ENCODE measurements around the gene TMOD1.

DNA sequence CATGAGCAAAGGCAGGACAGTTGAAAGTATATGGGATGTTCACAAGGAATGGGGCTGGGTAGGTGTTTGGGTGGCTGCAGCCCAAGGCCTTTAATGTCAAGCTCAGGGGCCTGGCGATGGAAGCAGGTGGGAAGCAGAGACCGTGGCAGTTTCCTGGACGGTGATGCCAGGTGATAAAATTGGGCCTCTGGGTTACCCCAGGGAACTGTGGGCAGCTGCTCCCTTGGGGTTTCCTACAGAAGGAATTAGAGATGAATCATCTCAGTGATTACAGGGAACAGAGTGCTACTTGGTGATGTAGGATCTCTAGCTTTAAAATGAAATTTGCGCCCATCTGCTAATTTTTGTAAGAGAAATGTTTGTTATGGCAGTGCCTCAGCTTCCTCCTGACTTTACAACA is 92.5 kb downstream of the TMOD1 start:
- TF ChIP-seq TARDBP (CRISPR knock-in tag; IDR thresholded peaks at IDR 0.05) (no peak), NCOA1 (CRISPR knock-in tag; IDR thresholded peaks at IDR 0.05) (no peak), YY1 (IDR thresholded peaks at IDR 0.05; ENCODE audit: insufficient read depth, insufficient replicate concordance, low read depth, low read length) (no peak), ADNP (CRISPR knock-in tag; IDR thresholded peaks at IDR 0.05) (no peak), ZNF891 (CRISPR knock-in tag; IDR thresholded peaks at IDR 0.05) (no peak), MTA1 (CRISPR knock-in tag; IDR thresholded peaks at IDR 0.05; ENCODE audit: borderline replicate concordance) (no peak), SKI (IDR thresholded peaks at IDR 0.05; ENCODE audit: partially characterized antibody) (no peak), ZNF766 (CRISPR knock-in tag; IDR thresholded peaks at IDR 0.05; ENCODE audit: borderline replicate concordance) (no peak), ELF4 (CRISPR knock-in tag; IDR thresholded peaks at IDR 0.05; ENCODE audit: borderline replicate concordance) (no peak), ZNF317 (CRISPR knock-in tag; IDR thresholded peaks at IDR 0.05) (no peak)
- TF ChIP-seq, protein P1, sequence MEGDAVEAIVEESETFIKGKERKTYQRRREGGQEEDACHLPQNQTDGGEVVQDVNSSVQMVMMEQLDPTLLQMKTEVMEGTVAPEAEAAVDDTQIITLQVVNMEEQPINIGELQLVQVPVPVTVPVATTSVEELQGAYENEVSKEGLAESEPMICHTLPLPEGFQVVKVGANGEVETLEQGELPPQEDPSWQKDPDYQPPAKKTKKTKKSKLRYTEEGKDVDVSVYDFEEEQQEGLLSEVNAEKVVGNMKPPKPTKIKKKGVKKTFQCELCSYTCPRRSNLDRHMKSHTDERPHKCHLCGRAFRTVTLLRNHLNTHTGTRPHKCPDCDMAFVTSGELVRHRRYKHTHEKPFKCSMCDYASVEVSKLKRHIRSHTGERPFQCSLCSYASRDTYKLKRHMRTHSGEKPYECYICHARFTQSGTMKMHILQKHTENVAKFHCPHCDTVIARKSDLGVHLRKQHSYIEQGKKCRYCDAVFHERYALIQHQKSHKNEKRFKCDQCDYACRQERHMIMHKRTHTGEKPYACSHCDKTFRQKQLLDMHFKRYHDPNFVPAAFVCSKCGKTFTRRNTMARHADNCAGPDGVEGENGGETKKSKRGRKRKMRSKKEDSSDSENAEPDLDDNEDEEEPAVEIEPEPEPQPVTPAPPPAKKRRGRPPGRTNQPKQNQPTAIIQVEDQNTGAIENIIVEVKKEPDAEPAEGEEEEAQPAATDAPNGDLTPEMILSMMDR (CRISPR knock-in tag; IDR thresholded peaks at IDR 0.05) = no peak
